GM08714 (cell line): ENCODE measurements around the gene OPHN1.

Source experiments
- H3K4me3 ChIP-seq: fragments of 200-500 bp; sonication (Bioruptor generic); 2 replicates; pipeline ENCODE4 v1.5.1; 2014; ENCODE audit warnings: mild to moderate bottlenecking, low read length, inconsistent platforms
- ZNF274 ChIP-seq: IDR thresholded peaks from 2 replicates; pipeline ENCODE4 v1.6.1; 2012; ENCODE audit warnings: mild to moderate bottlenecking, low read depth, low read length

Gene OPHN1

GRCh38 chrX:68041110-68041509 lies 392.2 kb downstream of the OPHN1 start:
- TF ChIP-seq ZNF274, result no peak
- no peak overlapping the region for H3K4me3 ChIP-seq

GRCh38 chrX:68018248-68019203 lies 414.8 kb downstream of the OPHN1 start:
- H3K4me3 ChIP-seq, result no peak overlapping the region
- no peak for TF ChIP-seq ZNF274

DNA sequence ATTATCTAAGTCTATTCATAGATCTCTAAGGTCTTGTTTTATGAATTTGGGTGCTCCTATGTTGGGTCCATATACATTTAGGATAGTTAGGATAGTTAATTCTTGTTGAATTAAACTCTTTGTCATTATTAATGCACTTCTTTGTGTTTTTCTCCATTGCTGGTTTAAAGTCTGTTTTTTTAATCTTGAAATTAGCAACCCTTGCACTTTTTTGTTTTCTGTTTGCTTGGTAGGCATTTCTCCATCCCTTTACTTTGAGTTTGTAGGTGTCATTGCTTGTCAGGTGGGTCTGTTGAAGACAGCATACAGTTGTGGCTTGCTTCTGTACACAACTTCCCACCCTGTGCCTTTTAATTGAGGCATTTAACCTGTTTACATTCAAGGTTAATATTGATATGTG lies 434.8 kb downstream of the OPHN1 start:
- no peak for TF ChIP-seq ZNF274
- H3K4me3 ChIP-seq, result no peak overlapping the region
